HepG2 (cell line): ENCODE results near the gene CCDC192. TPM values are rescaled to one million over a fixed set of nuclear protein-coding genes. Genes with fewer than 3 reads are reported as not detected.
A peak's percentile ranks its signal among the peaks of the same experiment; 100 is the strongest.

Source experiments
- ATAC-seq: fragments of 200-7000 bp; cut with Tn5 transposase; 3 replicates; pipeline ENCODE4 v1.9.1; 2020; ENCODE audit warnings: mild to moderate bottlenecking, moderate library complexity
- BruUV-seq: library from RNA; stranded (reverse); fragments of 400-500 nt; replicated peaks from 2 replicates; lab custom pipeline; 2021; lab: Mats Ljungman, UMichigan
- CTCF ChIA-PET: fragments of 300-600 bp; formaldehyde crosslinking; extraction: SDS; loops from one replicate; lab custom pipeline; 2021; ENCODE audit warnings: low total read pairs, inconsistent platforms, low intra/inter-chr PET ratio; lab: Yijun Ruan, JAX
- POLR2A ChIA-PET: fragments of 350-600 bp; sonication (Branson Sonifier 250); formaldehyde crosslinking; loops from one replicate; lab custom pipeline; 2020; ENCODE audit warnings: antibody characterized with exemption, inconsistent platforms; lab: Yijun Ruan, JAX
- DNase-seq: peaks from one replicate; pipeline ENCODE4 v3.0.0-alpha.2; 2015; ENCODE audit warnings: low spot score
- FAIRE-seq: peaks from 3 replicates; lab custom pipeline; 2011; peaks lifted over from hg19 to GRCh38; lab: Jason Lieb, UNC
- H2AFZ ChIP-seq: one replicate; pipeline ENCODE4 v1.6.1; 2011; ENCODE audit warnings: low read length, inconsistent platforms
- H3K27ac ChIP-seq: fragments of 300-600 bp; 3 replicates; pipeline ENCODE4 v1.8.0; 2011; ENCODE audit warnings: mixed run types, mild to moderate bottlenecking, mixed read lengths, low read length, inconsistent platforms; ENCODE audit not compliant: insufficient read depth; ENCODE audit errors: extremely low read length
- H3K27me3 ChIP-seq, 2 experiments: fragments of 200-600 bp in 1 of 2; 2 replicates in 1 of 2; 3 replicates in 1 of 2; pipeline versions ENCODE4 v1.6.0 to v1.8.0; 2011; ENCODE audit warnings: low read length in 2 of 2, mild to moderate bottlenecking in 2 of 2, moderate library complexity in 2 of 2, inconsistent platforms in 1 of 2; ENCODE audit not compliant: insufficient read depth in 2 of 2, control insufficient read depth in 1 of 2
- H3K36me3 ChIP-seq, 2 experiments: fragments of 200-600 bp in 1 of 2; replicated peaks in 1 of 2; 2 replicates in 1 of 2; 3 replicates in 1 of 2; pipeline versions ENCODE4 v1.5.1 to v1.8.0; 2011; ENCODE audit warnings: low read length in 2 of 2, inconsistent platforms in 1 of 2; ENCODE audit not compliant: insufficient read depth in 2 of 2, control insufficient read depth in 1 of 2
- H3K4me1 ChIP-seq: 2 replicates; pipeline ENCODE4 v1.5.1; 2012; ENCODE audit warnings: low read length, inconsistent platforms; ENCODE audit not compliant: insufficient read depth
- H3K4me2 ChIP-seq: 2 replicates; pipeline ENCODE4 v1.6.0; 2011; ENCODE audit warnings: low read depth, low read length, inconsistent platforms
- H3K4me3 ChIP-seq, 3 experiments: fragments of 200-600 bp in 1 of 3; sonication (generic), shearing (Covaris generic) in 1 of 3; replicated peaks in 1 of 3; 2 replicates each; pipeline ENCODE4 v1.5.1; 2011 to 2016; ENCODE audit warnings: low read length in 3 of 3, inconsistent platforms in 2 of 3, low read depth in 2 of 3, mild to moderate bottlenecking in 2 of 3, control low read depth in 1 of 3, mixed read lengths in 1 of 3; ENCODE audit not compliant: insufficient read depth in 1 of 3
- H3K79me2 ChIP-seq: one replicate; pipeline ENCODE4 v1.6.1; 2011; ENCODE audit warnings: low read length, inconsistent platforms; ENCODE audit not compliant: insufficient read depth
- H3K9ac ChIP-seq: 2 replicates; pipeline ENCODE4 v1.6.0; 2011; ENCODE audit warnings: mild to moderate bottlenecking, low read depth, low read length, inconsistent platforms; ENCODE audit not compliant: insufficient read depth
- H3K9me3 ChIP-seq: 2 replicates; pipeline ENCODE4 v1.5.1; 2012; ENCODE audit warnings: mild to moderate bottlenecking, low read length
- H4K20me1 ChIP-seq: 2 replicates; pipeline ENCODE4 v1.6.0; 2011; ENCODE audit warnings: inconsistent platforms, mild to moderate bottlenecking, low read length, moderate library complexity; ENCODE audit not compliant: insufficient read depth
- FOSL2 ChIP-seq: sonication (generic); formaldehyde crosslinking; IDR thresholded peaks from 2 replicates; pipeline ENCODE4 v1.4.0; 2020; ENCODE audit warnings: missing genetic modification reagents
- KAT8 ChIP-seq: IDR thresholded peaks from 2 replicates; pipeline ENCODE4 v1.6.1; 2016; ENCODE audit warnings: missing genetic modification reagents, missing compliant biosample characterization
- ZNF354B ChIP-seq: sonication (generic); formaldehyde crosslinking; IDR thresholded peaks from 2 replicates; pipeline ENCODE4 v1.8.0; 2022; ENCODE audit warnings: mild to moderate bottlenecking, missing genetic modification reagents
- WGBS: methylation state at CpG from one replicate; pipeline ENCODE4 v1.1.6; 2017; ENCODE audit warnings: low lambda C conversion rate; 5-methylcytosine and 5-hydroxymethylcytosine counted together
- in situ Hi-C: cut with HindIII; loops from 2 replicates; pipeline ENCODE4 v1.10.0; 2017; ENCODE audit warnings: low pct_unique_long_range_greater_than_20kb; ENCODE audit not compliant: extremely low pct_ligation_motif_present
- intact Hi-C: fragments of 100-400 bp; cut with micrococcal nuclease; formaldehyde crosslinking; loops from one replicate; pipeline ENCODE4 v1.10.0; 2022; ENCODE audit not compliant: unreplicated experiment
- polyA plus RNA-seq, 8 experiments: library from polyadenylated mRNA; depleted of rRNA in 3 of 8; stranded (reverse) in 7 of 8; unstranded in 1 of 8; fragments of >200 nt; fragmentation: Illumina TruSeq in 4 of 8; extraction: Trizol in 4 of 8; gene quantifications; 2 replicates each; pipeline versions ENCODE4 v1.2.1 to v1.2.3, GENCODE V29; 2011 to 2016; ENCODE audit warnings: low read depth in 4 of 8, missing spikeins in 1 of 8, mixed read lengths in 1 of 8; ENCODE audit not compliant: insufficient read depth in 1 of 8
- total RNA-seq, 5 experiments: library from RNA; depleted of rRNA; stranded (reverse); fragments of >200 nt; fragmentation: Illumina TruSeq; extraction: Trizol; gene quantifications; 2 replicates each; pipeline ENCODE4 v1.2.3, GENCODE V29; 2016; ENCODE audit warnings: low read depth in 1 of 5
- TF ChIP-seq, protein P1 (sequence below): fragments of 450-650 bp; IDR thresholded peaks from 2 replicates; pipeline ENCODE4 v1.6.1; 2016

The CCDC192 gene
- total and polyA plus RNA-seq, 2 of the 13 experiments (the other 11 are each of a cell fraction or from before 2014, with no cell fraction given), result not detected

DNA sequence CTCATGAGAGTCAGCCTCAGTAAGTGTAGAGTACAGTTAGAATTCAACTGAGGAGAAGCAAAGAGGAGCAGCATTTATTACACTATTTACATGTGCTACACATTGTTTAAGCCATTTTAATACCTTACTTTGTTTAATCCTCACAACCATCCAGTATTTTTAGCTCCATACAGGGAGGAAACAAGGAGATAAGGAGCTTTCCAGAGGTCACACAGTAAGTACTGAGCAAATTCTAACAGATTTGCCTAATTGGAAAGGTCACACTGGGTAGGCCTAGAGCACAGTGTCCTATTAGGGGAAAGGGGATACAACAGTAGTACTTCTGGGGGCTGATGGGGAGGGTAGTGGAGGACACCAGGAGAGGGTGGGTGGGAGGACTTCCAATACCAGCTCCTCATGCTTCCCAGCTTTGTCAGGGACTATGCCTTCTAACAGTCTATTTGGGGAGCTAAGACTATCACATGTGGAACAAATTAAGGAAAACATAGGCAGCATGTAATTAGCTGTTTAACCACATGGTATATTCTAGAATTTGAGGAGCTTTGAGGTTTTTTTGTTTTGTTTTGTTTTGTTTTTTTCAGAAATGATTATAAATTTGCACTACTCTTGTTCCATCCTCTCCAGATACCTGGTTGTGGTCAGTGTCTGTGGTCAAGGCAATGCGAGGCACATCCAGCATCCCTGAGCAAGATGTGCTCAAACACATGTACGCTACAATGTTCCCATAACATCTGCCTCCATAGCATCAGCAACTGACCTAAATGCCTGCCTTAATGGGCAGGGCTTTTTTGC is 284.4 kb downstream of the CCDC192 start:
- FAIRE-seq, result no peak
- DNase-seq, result no peak
- no peak overlapping the region for H3K9ac ChIP-seq
- intact Hi-C loops (no loop called here), in situ Hi-C loops (no loop called here)
- no peak overlapping the region for H3K4me3 ChIP-seq
- H4K20me1 ChIP-seq, result no peaks in the 10 kb centered on the region
- H3K79me2 ChIP-seq, result no peaks in the 10 kb centered on the region
- CTCF ChIA-PET, result no interaction called here
- H3K4me1 ChIP-seq, result no peaks in the 10 kb centered on the region
- ATAC-seq, result no peak
- BruUV-seq, result no TSS peak
- H3K9me3 ChIP-seq, result no peaks in the 10 kb centered on the region
- H3K4me2 ChIP-seq, result no peak overlapping the region
- H3K36me3 ChIP-seq, result no peaks in the 10 kb centered on the region
- H2AFZ ChIP-seq, result no peak overlapping the region
- no peak overlapping the region for H3K27ac ChIP-seq
- POLR2A ChIA-PET, result no interaction called here
- no peaks in the 10 kb centered on the region for H3K27me3 ChIP-seq
- 74% methylated on average over 2 of the region's 2 CpGs for WGBS
- no peak for TF ChIP-seq ZNF354B (CRISPR knock-in tag)
- TF ChIP-seq, protein P1, sequence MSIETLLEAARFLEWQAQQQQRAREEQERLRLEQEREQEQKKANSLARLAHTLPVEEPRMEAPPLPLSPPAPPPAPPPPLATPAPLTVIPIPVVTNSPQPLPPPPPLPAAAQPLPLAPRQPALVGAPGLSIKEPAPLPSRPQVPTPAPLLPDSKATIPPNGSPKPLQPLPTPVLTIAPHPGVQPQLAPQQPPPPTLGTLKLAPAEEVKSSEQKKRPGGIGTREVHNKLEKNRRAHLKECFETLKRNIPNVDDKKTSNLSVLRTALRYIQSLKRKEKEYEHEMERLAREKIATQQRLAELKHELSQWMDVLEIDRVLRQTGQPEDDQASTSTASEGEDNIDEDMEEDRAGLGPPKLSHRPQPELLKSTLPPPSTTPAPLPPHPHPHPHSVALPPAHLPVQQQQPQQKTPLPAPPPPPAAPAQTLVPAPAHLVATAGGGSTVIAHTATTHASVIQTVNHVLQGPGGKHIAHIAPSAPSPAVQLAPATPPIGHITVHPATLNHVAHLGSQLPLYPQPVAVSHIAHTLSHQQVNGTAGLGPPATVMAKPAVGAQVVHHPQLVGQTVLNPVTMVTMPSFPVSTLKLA, result peak; percentile 43

GRCh38 chr5:127988146-127988760 is 285.1 kb downstream of the CCDC192 start:
- Histone ChIP-seq H2AFZ (no peak overlapping the region), H3K27me3 (no peaks in the 10 kb centered on the region), H3K4me3 (no peak overlapping the region), H3K4me2 (no peak overlapping the region), H3K9me3 (no peaks in the 10 kb centered on the region), H3K9ac (no peak overlapping the region), H3K4me1 (peaks cover 1% of the 10 kb centered on the region; the same call in 1 of the 2 replicates), H4K20me1 (no peaks in the 10 kb centered on the region), H3K36me3 (no peaks in the 10 kb centered on the region), H3K79me2 (no peaks in the 10 kb centered on the region), H3K27ac (no peak overlapping the region)
- no peak for ATAC-seq
- ChIA-PET CTCF (no interaction called here), POLR2A (no interaction called here)
- peak; percentile 10 for DNase-seq
- BruUV-seq, result no TSS peak
- TF ChIP-seq FOSL2 (CRISPR knock-in tag), result 0 out of 2 replicates have a peak, but pooled peaks have one; percentile 30
- TF ChIP-seq KAT8, result no peak
- intact Hi-C loops, result no loop called here
- in situ Hi-C loops, result no loop called here
- no peak for FAIRE-seq

Other genes starting within 250 kb of the CCDC192 start
- gene PRRC1, start 185.8 kb upstream of the CCDC192 start, total RNA-seq (2016; rRNA removed; fragmentation: Illumina TruSeq; extraction: Trizol), result 51.9 and 86.7 TPM in 2 replicates
- 35.6 and 48.5 TPM in 2 replicates for gene PRRC1, start 185.8 kb upstream of the CCDC192 start, polyA plus RNA-seq (2011; rRNA removed)
- not detected in 2 replicates for gene CTXN3, start 54.3 kb upstream of the CCDC192 start, total RNA-seq (2016; rRNA removed; fragmentation: Illumina TruSeq; extraction: Trizol)
- gene CTXN3, start 54.3 kb upstream of the CCDC192 start, polyA plus RNA-seq (2011; rRNA removed), result not detected in 2 replicates